ENCODE data around the gene DCUN1D1. TPM values are rescaled to one million over a fixed set of nuclear protein-coding genes. Genes with fewer than 3 reads are reported as not detected.

DCUN1D1 gene
- 18.8 to 25.6 TPM (median 22.1 TPM) in 5 replicates for total RNA-seq (2022; extraction: Qiagen RNA extraction)

DNA sequence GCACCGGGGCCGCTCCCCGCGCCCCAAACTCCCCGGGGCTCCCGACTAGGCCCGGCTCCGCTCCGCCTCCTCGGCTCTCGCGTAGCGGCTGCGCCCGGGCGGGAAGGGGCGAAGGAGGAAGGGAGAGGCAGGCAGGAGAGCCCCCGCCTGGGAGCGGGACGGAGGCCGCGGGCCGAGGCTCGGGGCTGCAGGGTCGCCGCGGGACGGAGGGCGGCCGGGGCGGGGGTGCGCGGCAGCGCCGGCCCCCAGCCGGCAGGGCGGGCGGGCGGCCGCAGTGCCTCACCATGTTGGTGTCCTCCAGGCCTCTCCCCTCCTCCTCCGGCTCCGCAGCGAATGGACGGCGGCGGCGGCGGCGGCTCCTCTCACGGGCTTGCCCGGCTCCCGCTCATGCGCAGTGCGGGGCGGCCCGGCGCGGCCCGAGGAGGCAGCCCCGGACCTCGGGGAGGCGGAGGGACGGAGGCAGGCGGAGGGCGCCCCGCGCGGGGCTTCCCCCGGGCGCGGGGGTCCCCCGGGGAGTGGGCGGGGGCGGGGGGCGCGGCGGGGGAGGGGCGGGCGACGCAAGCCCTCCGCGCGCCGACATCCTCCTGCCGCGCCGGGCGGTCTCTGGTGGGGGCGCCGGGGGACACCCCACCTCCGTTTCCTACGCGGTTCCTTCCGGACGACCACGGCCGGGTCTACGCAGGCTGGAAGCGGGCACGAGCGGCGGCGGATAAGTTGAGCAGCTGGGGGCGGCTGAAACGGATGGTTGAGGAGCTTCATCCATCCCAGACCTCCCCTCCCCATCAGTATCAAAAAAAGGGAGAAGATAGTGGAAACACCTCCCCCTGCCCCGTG, at the start of gene DCUN1D1:
Gene DCUN1D1, minus strand, starts transcription at position 335 of the 834 bp plus-strand sequence. Its CDS starts 49 bp downstream, at position 286.

Other genes with a start within 250 kb of the DCUN1D1 start
- gene ATP11B, start 187.0 kb downstream of the DCUN1D1 start, total RNA-seq (2022; extraction: Qiagen RNA extraction) = 8.7 to 18.4 TPM (median 16.0 TPM) in 5 replicates
- gene MCCC1, start 119.0 kb upstream of the DCUN1D1 start, total RNA-seq (2022; extraction: Qiagen RNA extraction) = 7.8 to 10.0 TPM (median 9.2 TPM) in 5 replicates
- gene LAMP3, start 182.2 kb upstream of the DCUN1D1 start, total RNA-seq (2022; extraction: Qiagen RNA extraction) = 0.11 to 0.27 TPM (median 0.21 TPM) in 5 replicates

All from A549 treated with dexamethasone at 1 μM for 4 hours (cell line).